ENCODE data around the gene SLC38A9. TPM values are rescaled to one million over a fixed set of nuclear protein-coding genes. Genes with fewer than 3 reads are reported as not detected.

SLC38A9 gene
- total RNA-seq, 4 donors from 2014 or later: 13.2 to 26.2 (median 20.1) TPM

- no peak for DNase-seq (ENCODE audit: low spot score)
- TF ChIP-seq, protein P1, sequence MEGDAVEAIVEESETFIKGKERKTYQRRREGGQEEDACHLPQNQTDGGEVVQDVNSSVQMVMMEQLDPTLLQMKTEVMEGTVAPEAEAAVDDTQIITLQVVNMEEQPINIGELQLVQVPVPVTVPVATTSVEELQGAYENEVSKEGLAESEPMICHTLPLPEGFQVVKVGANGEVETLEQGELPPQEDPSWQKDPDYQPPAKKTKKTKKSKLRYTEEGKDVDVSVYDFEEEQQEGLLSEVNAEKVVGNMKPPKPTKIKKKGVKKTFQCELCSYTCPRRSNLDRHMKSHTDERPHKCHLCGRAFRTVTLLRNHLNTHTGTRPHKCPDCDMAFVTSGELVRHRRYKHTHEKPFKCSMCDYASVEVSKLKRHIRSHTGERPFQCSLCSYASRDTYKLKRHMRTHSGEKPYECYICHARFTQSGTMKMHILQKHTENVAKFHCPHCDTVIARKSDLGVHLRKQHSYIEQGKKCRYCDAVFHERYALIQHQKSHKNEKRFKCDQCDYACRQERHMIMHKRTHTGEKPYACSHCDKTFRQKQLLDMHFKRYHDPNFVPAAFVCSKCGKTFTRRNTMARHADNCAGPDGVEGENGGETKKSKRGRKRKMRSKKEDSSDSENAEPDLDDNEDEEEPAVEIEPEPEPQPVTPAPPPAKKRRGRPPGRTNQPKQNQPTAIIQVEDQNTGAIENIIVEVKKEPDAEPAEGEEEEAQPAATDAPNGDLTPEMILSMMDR (IDR thresholded peaks at IDR 0.05): no peak
- peak; percentile 17 for ATAC-seq (ENCODE audit: low FRiP score)
These were observed 107.5 kb downstream of the SLC38A9 start for GRCh38 chr5:55604611-55605067.

GRCh38 chr5:55603922-55604321 lies 108.2 kb downstream of the SLC38A9 start:
- ATAC-seq (ENCODE audit: low FRiP score): no peak
- TF ChIP-seq, protein P1 (IDR thresholded peaks at IDR 0.05): no peak
- DNase-seq (ENCODE audit: low spot score): no peak

DNA sequence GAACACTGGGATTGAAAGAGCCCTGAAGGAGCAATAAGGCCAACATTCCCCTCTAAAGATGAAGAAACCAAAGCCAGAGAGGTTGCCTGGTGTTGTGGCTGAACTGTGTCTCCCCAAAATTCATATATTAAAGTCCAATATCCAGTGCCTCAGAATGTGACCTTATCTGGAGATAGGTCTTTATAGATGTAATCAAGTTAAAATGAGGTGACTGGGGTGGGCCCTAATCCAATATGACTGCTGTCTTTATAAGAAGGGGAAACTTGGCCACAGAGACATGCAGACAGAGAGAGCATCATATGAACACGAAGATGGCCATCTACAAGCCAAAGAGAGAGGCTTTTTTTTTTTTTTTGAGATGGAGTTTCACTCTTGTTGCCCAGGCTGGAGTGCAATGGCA lies 110.5 kb downstream of the SLC38A9 start:
- no peak for ATAC-seq (ENCODE audit: low FRiP score)
- TF ChIP-seq, protein P1 (IDR thresholded peaks at IDR 0.05): no peak
- DNase-seq (ENCODE audit: low spot score): no peak

- DNase-seq (ENCODE audit: low spot score) (no peak), ATAC-seq (ENCODE audit: low FRiP score) (peak; percentile 61)
- TF ChIP-seq, protein P1 (IDR thresholded peaks at IDR 0.05): no peak
These were observed 110.9 kb downstream of the SLC38A9 start for GRCh38 chr5:55601204-55601618.

DNA sequence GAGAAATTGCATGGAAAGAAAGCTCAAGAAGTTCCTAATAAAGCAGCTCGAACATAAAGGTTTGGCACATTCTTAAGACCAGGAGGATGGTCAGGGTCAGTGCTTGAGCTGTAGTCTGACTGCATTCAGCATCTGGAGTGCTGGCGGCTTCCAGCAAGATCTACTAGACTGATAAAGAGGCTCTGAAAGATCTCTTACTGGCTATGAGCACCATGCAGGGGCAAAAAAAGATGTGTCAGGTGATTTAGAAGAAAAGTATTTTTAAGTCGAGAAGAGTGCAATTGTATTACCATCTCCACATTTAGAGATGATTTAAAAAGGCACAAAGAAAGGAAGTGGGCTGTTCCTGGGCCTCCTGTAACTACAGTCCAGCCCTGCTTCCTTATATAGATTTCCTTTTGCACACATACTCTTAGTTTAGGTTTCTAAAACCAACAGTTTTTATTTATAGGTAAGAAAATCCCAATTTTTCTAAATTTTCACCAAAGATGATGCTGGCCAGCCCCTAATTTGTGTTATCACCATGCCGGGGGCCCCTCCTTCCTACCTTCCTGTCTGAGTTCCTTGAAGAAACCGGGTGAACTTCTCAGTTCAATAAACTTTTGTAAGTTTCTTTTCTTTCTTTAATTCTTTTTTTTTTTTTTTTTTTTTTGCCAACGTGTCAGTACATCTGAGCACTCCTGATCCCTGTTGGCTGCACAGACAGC lies 111.5 kb downstream of the SLC38A9 start:
- DNase-seq (ENCODE audit: low spot score): no peak
- TF ChIP-seq, protein P1 (IDR thresholded peaks at IDR 0.05): no peak
- ATAC-seq (ENCODE audit: low FRiP score): no peak

GRCh38 chr5:55600086-55600485 lies 112.0 kb downstream of the SLC38A9 start:
- TF ChIP-seq, protein P1 (IDR thresholded peaks at IDR 0.05): no peak
- ATAC-seq (ENCODE audit: low FRiP score) (no peak), DNase-seq (ENCODE audit: low spot score) (no peak)
